Amniotic epithelial cell (primary cell): ENCODE results near the gene CENPB.
"Not testable (repeated sequence)": the region's sequence is repeated elsewhere in the genome, so short reads cannot be mapped to it uniquely, and the experiment has no call there.

Experiments used
- DNase-seq: peaks from one replicate; pipeline ENCODE4 v3.0.0-alpha.2; 2010; ENCODE audit warnings: low read depth

CENPB gene

GRCh38 chr20:3811467-3812258 is 25.1 kb upstream of the CENPB start:
- DNase-seq = peak; percentile 99

- DNase-seq = no peak
Observed at GRCh38 chr20:3808544-3808943, 22.0 kb upstream of the CENPB start.

DNA sequence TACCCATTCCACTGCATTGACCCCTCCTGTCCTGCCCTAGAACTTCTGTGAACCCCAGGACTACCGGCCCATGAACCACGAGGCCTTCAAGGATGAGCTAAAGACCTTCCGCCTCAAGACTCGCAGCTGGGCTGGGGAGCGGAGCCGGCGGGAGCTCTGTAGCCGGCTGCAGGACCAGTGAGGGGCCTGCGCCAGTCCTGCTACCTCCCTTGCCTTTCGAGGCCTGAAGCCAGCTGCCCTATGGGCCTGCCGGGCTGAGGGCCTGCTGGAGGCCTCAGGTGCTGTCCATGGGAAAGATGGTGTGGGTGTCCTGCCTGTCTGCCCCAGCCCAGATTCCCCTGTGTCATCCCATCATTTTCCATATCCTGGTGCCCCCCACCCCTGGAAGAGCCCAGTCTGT is 18.2 kb upstream of the CENPB start:
- no peak for DNase-seq

GRCh38 chr20:3804254-3804751 is 17.8 kb upstream of the CENPB start:
- peak; percentile 31 for DNase-seq

DNA sequence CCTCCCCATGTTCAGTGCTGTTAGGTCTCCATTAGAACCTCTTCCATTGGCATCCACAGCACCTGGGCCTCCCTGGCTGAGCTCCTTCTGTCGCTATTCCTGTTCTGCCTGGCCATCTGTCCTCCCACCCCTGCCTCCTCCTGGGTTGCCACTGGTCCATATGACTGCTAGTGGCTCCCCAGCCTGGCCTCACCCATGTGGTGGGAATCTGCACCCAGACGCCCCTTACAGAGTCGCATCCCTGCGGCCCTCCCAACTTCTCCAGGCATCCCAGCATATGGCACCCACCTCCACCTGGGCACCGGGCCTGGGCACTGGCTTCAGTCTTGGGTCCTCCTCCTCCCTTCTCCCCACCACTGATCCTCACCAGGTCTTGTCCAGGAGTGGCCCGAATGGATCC is 17.3 kb upstream of the CENPB start:
- DNase-seq = no peak

GRCh38 chr20:3803289-3803688 is 16.7 kb upstream of the CENPB start:
- no peak for DNase-seq

DNA sequence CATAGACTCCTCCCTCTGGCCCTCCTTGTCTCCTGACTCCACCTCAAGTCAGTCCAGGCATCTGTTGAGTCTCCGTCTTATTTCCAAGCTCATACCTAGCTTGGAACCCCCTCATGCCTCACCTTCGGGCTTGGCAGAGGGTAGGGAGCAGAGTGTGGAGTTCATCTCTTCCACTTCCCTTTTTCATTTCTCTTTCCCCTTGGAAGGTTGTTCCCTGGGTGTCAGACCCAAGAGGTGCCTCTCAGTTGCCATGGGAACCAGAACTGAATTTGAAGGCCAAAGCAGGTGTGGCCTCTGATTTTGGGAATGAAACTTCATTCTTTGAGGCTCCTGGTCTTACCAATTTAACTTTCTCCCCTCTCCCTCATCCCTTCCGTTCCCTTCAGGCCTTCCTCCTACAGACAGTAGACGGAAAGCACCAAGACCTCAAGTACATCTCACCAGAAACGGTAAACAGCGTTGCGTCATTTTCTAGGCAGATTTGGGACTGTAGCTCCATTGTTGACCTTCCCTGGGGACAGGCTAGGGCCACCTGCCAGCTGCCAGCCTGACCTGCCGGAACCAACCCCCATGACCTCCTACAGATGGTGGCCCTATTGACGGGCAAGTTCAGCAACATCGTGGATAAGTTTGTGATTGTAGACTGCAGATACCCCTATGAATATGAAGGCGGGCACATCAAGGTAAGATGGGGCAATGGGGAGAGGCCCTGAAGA is 16.1 kb upstream of the CENPB start:
- DNase-seq = no peak

- no peak for DNase-seq
Observed at GRCh38 chr20:3801846-3802245, 15.3 kb upstream of the CENPB start.

- no peak for DNase-seq
Observed at GRCh38 chr20:3801299-3801698, 14.8 kb upstream of the CENPB start.

DNA sequence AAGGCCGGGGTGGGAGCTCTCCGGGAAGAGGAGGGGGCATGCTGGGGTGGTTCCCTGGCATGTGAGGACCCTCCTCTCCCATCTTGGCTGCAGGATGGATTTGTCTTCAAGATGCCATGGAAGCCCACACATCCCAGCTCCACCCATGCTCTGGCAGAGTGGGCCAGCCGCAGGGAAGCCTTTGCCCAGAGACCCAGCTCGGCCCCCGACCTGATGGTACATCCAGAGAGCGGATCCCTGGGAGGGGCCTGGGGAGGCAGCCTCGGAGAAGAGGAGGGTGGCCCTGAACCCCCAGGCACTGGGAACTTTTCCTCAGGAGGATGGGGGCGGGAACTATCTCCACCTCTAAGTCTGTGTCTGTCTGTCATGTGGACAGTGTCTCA is 14.3 kb upstream of the CENPB start:
- DNase-seq = no peak

- no peak for DNase-seq
Observed at GRCh38 chr20:3800256-3800877, 13.8 kb upstream of the CENPB start.

DNA sequence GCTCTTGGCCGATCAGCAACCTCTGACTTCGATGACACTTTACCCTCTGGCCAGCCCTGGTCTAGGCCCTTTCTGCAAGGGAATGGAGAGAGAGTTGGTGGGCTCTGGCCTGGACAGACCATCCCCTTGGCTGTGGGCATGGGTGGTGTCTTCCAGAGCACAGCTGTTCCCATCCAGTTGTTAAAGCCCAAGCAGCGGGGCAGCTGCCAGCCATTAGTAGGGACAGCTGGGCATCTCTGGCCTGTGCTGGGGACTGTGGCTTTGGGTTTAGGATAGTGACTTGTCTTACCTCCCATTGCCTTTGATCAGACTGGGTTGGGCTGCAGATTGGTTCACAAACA is 12.3 kb upstream of the CENPB start:
- no peak for DNase-seq

GRCh38 chr20:3798373-3798768 is 11.8 kb upstream of the CENPB start:
- no peak for DNase-seq

DNA sequence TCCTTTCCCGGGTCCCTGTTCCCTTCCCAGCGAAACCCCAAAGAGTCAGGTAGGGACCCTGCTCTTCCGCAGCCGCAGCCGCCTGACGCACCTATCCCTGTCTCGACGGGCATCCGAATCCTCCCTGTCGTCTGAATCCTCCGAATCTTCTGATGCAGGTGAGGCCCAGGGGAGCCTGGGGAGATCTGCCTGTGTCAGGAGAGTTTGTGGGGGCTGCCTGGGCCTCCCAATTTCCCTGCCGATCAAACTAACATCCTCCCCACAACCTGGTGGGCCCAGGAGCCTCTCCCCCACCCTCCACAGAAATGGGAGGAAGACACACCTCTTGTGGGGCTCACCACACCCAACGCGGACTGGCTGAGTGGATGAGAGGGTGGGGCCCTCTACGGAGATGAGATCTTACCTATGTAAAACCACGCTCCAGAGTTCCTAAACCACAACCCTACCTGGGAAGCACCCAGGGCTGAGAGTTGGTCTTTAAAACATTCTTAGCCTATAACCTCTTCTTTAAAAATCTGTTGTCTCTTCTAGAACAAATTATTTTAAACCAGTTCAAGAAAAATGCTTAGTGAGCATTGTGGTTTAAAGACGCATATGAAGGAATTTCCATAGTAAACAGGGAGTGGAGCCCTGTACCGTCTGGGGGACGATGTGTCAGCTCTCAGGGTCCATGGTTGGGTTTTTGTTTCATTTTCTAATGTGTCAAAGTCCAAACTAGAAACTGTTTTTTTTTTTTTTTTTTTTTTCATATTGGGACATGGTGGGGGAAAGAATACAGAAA is 11.2 kb upstream of the CENPB start:
- peak; percentile 47 for DNase-seq

DNA sequence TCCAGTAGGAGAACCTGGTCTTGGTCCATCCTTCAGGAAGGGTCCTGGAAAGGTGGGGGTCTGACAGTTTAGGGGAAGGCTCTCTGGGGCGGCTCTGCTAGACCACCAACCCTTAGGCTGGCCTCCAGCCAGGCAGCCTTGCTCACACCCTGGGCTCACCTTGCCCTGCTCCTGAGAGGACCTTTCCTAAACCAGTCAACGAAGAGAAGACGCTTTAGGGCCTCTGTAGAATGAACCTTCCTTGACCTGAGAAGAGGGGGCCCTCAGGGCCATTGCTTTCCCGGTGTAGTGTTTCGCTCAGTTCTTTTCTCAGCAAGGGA is 10.6 kb upstream of the CENPB start:
- DNase-seq = no peak

GRCh38 chr20:3796477-3797225 is 10.1 kb upstream of the CENPB start:
- DNase-seq = no peak

GRCh38 chr20:3795511-3796468 is 9.2 kb upstream of the CENPB start, which contains the start of gene CDC25B:
TSS of gene CDC25B (plus strand) at chr20:3796310. CDS start at chr20:3796532, 222 bp downstream.
- DNase-seq = peak; percentile 79

DNA sequence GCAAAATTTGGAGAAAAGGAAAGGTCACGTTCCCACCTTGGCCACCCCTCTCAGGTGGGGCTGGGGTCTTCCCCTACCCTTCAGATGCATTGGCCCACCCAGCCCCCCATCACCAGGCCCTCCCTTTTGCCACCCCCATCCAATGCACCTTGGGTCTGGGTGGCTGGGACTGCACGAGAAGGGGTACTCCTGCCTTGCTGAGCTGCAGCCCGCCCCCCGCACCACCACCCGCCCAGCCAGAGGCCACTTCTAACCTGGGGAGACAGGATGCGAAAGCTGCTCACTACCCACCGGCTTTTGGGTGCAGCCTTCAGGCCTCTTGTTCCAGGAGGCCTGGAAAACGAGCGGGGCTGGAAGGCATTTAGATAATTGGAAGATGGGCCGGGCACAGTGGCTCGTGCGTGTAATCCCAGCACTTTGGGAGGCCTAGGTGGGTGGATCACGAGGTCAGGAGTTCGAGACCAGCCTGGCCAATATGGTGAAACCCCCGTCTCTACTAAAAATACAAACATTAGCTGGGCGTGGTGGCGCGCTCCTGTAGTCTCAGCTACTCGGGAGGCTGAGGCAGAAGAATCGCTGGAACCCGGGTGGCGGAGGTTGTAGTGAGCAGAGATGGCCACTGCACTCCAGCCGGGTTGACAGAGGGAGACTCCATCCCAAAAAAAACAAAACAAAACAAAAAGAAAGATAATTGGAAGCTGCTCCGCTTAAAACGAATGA is 8.3 kb upstream of the CENPB start:
- no peak for DNase-seq

- not testable (repeated sequence) for DNase-seq
Observed at GRCh38 chr20:3794168-3794567, 7.6 kb upstream of the CENPB start.

GRCh38 chr20:3789201-3789600 is 2.7 kb upstream of the CENPB start:
- not testable (repeated sequence) for DNase-seq
